HG02981 (cell line): ENCODE results near the gene PCGF3.
"Not testable (repeated sequence)": the region's sequence is repeated elsewhere in the genome, so short reads cannot be mapped to it uniquely, and the experiment has no call there.

Experiments
- ATAC-seq: cut with Tn5 transposase; IDR thresholded peaks from one replicate; pipeline ENCODE4 v1.9.1; 2021; ENCODE audit warnings: mild to moderate bottlenecking, moderate library complexity; ENCODE audit not compliant: unreplicated experiment

PCGF3 gene

GRCh38 chr4:667545-667925 is 38.1 kb upstream of the PCGF3 start:
- no peak for ATAC-seq

GRCh38 chr4:668219-668618 is 37.4 kb upstream of the PCGF3 start:
- not testable (repeated sequence) for ATAC-seq

DNA sequence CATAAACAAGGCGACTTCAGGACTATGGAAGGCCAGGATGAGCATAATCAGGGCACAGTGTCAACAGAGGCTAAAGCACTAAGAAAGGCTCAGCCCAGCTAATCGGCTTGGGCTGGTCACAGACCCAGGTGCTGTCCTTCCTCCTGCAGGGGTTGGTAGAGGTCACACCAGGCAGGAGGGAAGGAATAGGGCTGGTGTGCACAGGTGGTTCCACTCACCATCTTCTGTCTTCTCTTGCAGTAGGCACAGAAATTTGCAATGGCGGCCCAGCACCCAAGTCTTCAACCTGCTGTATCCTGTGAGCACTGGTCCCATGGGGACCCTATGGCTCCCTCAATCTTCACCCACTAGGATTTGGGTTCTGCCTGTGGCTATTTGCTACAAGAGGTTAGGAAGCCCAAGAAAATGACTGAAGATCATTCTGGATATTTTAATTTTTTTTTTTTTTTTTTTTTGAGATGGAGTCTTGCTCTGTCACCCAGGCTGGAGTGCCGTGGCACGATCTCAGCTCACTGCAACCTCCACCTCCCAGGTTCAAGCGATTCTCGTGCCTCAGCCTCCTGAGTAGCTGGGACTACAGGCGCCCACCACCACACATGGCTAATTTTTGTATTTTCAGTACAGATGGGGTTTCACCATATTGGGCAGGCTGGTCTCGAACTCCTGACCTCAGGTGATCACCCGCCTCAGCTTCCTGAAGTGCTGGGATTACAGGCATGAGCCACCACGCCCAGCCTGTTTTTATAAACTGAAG is 35.6 kb upstream of the PCGF3 start:
- ATAC-seq, result not testable (repeated sequence)

- ATAC-seq, result no peak
Observed at GRCh38 chr4:671769-672168, 33.9 kb upstream of the PCGF3 start.

DNA sequence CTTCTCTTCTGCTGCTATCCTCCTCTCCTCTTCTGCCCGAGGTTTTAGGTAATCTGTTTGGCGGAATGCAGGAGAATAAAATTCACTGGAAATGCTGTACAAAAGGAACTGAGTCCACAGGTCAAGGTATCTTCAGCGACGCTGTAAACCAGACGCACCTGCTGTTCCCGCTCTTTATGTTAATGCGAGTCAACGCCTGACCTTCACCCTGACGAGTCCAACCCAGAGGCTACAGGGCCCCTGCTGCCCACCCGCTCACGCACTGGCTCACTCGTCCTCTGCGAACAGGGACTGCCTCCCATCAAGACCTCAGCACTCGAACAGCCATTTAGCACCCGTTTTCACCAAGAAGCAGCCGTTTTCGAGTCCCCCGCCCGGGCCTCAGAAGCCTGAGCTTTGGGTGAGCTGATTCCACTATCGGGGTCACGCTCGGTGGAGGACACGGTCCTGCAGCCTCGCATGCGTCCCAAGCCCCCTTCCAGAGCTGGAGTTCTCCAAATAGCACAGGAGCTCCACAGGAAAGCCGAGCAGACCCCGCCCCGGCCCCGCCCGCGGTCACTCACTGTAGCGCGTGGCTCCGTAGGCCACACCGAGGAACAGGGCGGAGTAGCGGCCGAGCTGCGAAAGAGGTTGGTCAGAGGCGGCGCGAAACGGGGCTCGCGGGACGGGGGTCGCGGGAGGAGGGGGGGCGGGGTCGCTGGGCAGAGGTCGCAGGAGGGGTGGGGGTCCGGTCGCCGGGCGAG is 32.1 kb upstream of the PCGF3 start:
- no peak for ATAC-seq

DNA sequence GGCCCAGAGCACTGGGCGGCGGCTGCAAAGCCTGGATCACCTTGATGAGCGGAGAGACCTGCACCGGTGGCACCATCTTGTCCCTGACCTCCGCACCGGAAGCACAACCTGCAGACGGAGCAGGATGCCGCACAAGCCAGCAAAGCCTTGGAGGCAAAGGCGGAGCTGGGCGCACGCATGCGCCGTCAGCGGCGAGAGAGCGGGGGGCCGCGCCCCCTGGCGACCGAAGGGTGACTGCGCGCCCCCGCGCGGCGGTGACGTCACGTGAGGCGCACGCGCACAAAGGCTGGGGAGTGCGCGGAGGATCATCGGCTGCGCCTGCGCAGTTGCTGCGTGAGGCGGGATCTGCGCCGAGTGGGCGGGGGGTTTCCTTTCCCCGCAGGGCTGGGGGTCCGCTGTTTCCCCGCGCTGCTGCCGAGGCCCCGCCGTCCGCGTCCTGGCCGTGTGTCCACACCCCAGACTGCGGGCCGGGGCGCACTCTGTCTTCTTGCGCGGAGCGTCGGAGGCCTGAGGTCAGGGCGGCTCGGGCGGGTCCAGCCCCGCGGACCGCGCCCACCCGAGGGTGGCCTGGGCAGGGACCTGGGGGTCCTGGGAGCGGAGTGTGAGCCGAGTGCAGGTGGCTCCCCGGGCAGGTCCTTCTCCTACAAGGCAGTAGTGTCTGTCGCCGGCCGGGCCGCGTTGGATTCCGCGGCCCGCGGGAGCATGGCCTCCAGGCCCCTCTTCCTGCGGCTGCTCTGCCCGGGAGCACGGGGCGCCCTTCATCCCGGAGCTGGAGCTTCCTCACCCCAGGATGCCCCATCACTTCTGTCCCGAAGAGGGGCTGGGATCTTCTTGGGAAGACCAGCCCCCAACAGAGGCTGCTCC is 31.2 kb upstream of the PCGF3 start, which contains the start of the genes ATP5ME and MYL5:
ATP5ME (minus strand) TSS at position 105 of the 864 bp plus-strand sequence; CDS start at position 76, 29 bp downstream.
MYL5 (plus strand) TSS at position 371 of the 864 bp plus-strand sequence. CDS start 3,485 bp downstream, outside the sequence.
- ATAC-seq, result peak; percentile 79

DNA sequence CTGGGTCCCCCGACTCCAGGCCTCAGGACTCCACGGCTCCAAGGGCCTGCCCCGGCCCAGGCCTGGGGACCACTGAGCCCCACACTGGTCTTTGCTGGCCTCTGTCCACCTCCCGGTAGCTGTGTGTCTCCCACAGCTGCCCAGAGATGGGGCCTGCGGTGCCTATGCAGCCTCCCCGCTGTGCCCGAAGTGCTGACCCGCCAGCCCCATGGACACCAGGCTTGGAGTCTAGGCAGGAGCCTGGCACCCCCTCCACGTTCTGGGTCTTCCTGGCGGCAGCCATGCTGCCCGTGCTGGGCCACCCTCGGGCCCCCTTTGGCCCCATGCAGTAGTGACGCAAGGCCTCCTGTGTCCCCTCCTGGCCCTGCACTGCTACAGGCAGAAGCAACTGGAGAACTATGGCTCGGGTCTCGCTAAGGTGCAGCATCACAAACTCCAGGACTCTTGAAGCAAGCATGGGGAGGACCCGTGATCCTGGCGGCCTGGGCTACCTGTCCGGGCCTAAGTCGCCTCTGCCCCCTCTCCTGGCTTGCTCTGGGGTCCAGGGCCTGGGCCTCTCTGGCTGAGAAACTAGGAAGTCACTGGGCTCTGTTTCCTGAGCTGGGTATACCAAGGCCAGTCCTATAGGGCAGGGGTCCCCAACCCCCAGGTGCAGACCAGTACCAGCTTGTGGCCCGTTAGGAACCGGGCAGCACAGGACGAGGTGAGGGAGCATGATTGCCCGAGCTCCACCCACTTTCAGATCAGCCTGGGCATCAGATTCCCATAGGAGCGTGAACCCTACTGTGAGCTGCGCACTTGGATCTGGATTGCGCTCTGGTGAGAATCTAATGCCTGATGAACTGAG is 30.4 kb upstream of the PCGF3 start:
- ATAC-seq, result peak; percentile 1

DNA sequence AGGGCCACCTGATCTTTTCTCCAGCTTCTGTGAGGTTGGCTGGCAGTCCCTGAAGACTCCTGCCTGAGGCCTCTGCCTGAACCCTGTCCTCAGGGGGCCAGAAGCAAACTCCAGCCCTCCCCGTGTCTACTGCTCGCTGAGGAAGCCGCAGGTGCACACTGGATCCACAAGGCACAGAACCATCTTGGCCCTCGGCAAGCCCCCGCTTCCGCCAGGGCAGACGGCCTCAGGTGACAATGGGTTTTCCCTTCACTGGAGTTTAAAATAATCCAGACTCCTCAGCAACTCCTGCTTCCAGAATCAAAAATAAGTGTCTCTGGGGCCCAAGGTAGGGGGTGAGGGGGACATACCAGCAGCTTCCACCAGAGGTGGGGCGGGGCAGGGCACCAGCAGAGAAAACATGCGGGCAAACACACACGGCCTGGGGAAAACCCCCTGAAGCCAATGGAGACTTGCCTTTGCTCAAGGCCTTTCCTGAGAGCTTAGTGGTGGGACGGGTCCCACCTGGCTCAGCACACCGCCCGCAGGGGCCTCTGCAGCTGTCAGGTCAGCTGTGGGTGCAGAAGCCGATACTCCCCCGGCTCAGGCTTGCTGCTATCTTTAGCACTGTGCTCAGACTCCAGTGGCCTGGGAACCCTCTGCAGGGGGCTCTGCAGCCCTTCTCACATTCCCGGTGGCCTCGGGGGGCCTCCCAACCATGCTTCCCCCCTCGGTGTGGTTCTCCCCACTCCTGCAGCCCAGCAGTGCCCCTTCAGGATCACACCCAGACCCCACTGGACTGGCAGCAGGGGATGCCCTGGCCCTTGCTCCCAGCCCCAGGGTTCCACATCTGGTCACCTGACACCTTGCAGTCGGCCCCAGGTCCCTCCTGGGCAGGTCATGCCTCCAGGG is 29.4 kb upstream of the PCGF3 start:
- ATAC-seq, result no peak

DNA sequence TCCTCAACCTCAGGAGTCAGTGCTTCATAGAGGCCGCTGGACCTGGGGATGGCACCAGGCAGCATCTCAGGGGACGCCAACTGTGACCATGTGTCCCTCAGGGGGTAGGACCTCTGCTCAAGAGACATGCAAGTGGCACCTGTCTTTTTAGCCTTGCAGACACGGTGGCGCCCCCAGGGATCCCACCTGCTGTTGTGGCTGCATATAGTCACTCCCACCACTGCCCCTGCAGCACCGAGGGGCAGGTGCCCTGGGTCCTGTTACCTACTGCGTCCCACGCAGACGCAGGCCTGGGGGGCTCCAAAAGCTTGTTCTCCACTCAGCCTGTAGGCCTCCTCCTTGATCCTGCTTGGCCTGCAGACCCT is 28.8 kb upstream of the PCGF3 start:
- ATAC-seq, result no peak

DNA sequence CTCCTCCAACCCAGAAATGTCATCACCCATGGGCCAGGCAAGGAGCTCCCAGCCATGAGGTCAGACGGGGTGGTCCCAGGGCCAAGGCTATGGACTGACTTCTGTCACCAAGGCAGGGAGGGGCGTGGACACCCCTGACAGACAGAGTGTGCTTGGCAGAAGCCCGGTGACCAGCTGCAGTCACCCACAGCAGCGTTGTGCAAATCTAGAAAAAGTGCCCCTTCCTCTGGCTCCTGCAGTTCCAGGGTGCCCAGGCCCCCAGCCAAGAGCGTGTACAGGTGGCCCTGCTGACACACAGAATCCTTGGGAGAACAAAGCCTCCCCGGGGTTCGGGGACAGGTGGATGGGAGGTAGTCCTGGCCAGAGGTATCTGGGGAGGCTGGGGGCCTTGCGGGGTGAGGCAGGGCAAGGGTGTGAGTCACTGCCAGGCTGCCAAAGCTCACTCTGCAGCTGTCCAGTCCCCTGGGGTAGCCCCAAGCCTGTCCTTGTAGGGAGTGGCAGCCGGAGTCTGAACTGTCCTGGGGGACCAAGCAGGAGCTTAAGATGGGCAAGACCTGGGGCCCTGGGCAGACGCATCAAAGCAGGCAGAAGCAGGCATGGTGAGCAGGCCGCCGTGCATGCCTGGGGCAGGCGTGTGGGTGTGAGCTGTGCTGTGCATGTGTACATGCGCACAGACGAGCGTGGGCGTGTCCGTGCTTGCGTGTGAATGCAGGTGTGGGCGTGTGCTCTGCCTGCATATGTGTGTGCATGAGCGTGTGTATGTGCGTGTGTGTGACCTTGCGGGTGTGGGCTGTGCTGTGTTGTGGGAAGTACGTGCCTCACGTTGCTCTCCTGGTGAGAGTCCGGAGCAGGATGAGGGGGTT is 28.0 kb upstream of the PCGF3 start:
- no peak for ATAC-seq

DNA sequence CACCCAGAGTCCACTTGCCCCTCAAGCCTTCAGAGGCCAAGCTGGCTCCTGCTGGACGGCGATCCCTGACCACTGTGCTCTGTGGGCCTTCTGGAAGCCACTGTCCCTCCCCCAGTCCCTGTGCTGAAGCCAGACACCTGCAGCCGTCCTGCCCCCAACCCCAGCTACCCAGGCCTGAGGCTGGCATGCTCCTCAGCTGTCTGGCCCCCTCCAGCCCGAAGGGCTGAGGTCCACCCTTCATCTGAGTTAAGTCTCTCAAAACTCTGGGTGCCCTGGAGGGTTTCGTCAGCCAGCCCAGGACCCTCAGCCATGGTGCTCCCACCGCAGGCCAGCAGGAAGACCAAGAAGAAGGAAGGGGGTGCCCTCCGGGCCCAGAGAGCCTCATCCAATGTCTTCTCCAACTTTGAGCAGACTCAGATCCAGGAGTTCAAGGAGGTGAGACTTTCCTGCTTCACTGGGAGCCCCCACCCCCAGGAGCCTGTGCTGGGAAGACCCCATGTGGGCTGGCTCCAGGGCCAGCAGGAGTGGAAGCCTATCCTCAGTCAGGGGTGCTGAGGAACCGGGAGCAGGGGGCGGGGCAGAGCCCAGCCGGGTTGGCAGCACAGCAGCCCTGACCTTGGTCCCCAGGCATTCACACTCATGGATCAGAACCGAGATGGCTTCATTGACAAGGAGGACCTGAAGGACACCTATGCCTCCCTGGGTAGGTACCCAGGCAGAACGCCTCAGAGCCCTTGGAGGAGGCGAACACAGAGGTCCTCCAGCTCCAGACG is 27.1 kb upstream of the PCGF3 start:
- ATAC-seq, result no peak

- ATAC-seq, result no peak
Observed at GRCh38 chr4:679104-679481, 26.5 kb upstream of the PCGF3 start.

DNA sequence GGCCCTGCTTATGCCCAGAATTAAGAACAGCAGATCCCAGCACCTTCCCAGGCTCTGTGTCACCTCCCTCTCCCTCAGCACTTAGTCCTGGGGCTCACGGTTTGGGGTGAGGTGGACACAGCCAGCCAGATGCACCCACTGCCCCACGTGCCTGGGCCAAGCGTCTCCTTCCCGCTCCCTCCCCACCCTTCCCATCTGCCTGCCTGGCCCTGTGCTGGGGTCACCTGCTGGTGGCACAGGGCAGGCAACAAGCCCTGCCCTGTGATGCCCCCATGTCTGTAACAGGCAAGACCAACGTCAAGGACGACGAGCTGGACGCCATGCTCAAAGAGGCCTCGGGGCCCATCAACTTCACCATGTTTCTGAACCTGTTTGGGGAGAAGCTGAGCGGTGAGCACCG is 26.0 kb upstream of the PCGF3 start:
- no peak for ATAC-seq

DNA sequence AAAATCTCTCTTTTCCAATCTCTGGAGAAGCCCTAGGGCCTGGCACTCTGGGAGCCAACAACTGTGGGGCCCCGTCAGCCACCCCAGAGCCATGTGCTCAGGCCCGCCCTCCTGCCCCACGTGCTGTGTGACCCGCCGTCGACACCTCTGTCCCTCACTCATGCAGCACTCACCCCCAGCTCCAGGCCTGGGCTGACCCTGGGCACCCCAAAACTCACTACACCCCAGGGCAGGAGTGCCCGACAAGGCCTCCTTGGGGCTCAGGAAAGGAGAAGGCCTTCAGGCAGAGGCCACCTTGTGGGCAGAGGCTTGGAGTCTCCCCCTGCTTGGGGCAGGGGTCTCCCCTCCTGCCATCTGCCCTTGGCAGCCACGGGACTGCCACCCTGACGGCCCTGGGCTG is 25.5 kb upstream of the PCGF3 start:
- no peak for ATAC-seq

DNA sequence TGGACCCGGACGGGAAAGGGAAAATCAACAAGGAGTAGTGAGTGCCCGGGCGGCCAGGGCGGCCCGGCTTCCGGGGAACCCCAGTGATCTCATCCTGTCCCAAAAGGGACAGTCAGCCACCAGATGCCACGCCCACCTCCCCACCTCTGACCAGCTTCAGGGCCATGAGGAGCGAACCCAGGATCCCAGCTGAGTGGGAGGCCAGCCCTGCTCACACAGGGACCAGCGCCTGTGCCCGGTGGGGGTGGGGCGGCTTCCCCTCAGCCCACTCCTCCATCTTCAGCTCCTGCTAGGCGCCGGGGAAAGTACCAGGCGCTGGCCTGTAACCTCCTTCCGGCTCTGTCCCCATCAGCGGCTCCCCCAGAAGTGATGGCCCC is 25.1 kb upstream of the PCGF3 start:
- no peak for ATAC-seq

GRCh38 chr4:680928-681645 is 24.5 kb upstream of the PCGF3 start:
- no peak for ATAC-seq
